Lower leg skin (tissue), 4 donors: ENCODE data around the gene TCAP. TPM values are rescaled to one million over a fixed set of nuclear protein-coding genes. Genes with fewer than 3 reads are reported as not detected.
A peak's percentile ranks its signal among the peaks of the same experiment; 100 is the strongest.

ENCODE experiments used
- DNase-seq, 2 donors: peaks; one replicate each; pipeline ENCODE4 v3.0.0-alpha.2; 2019; ENCODE audit warnings: low spot score in 2 of 2
- H3K4me3 ChIP-seq: fragments of 200-600 bp; sonication (generic); 2 replicates; pipeline ENCODE4 v1.5.1; 2017; ENCODE audit warnings: mild to moderate bottlenecking, low read depth; ENCODE audit not compliant: poor library complexity, severe bottlenecking
- CTCF ChIP-seq, 3 donors: fragments of 450-650 bp; IDR thresholded peaks; one replicate each; pipeline ENCODE4 v1.5.1; 2016; ENCODE audit warnings: antibody characterized with exemption in 3 of 3, mild to moderate bottlenecking in 3 of 3, moderate library complexity in 2 of 3
- POLR2A ChIP-seq, 2 donors: fragments of 450-650 bp; IDR thresholded peaks; one replicate each; pipeline ENCODE4 v1.6.1; 2016 to 2017; ENCODE audit warnings: antibody characterized with exemption in 2 of 2, mild to moderate bottlenecking in 1 of 2, moderate library complexity in 1 of 2
- WGBS, 2 donors: methylation state at CpG; one replicate each; pipeline ENCODE4 v1.1.5; 2018; 5-methylcytosine and 5-hydroxymethylcytosine counted together
- intact Hi-C: fragments of 100-400 bp; cut with DNase I; formaldehyde crosslinking; loops from one replicate; pipeline ENCODE4 v1.15.0; 2023; ENCODE audit warnings: low total_unique reads
- total RNA-seq, 4 donors: library from RNA; depleted of rRNA; stranded (reverse); fragments of >200 nt; gene quantifications; one replicate each; pipeline ENCODE4 v1.1.0, GENCODE V29; 2016

The TCAP gene
- total RNA-seq, 4 donors from 2014 or later = 0.44 to 3.8 (median 0.62) TPM; not detected in 1

GRCh38 chr17:39670746-39671145, 5.6 kb downstream of the TCAP start:
- no peak for TF ChIP-seq CTCF (IDR thresholded peaks at IDR 0.05)
- TF ChIP-seq POLR2A (IDR thresholded peaks at IDR 0.05) = no peak
- DNase-seq = no peak
- WGBS, 2 donors = 41 to 54% methylated on average over 4 of the region's 4 CpGs
- intact Hi-C loops = no loop called here
- H3K4me3 ChIP-seq = no peak overlapping the region

- no peak overlapping the region for H3K4me3 ChIP-seq
- TF ChIP-seq POLR2A (IDR thresholded peaks at IDR 0.05) (no peak), CTCF (IDR thresholded peaks at IDR 0.05) (peak in 1 of 3 donors; percentile 48)
- intact Hi-C loops = no loop called here
- 35 to 42% methylated on average over 19 of the region's 19 CpGs for WGBS, 2 donors
- no peak for DNase-seq
These were observed 6.7 kb downstream of the TCAP start for GRCh38 chr17:39671651-39672521.

- DNase-seq = no peak
- TF ChIP-seq CTCF (IDR thresholded peaks at IDR 0.05) = no peak
- no peak for TF ChIP-seq POLR2A (IDR thresholded peaks at IDR 0.05)
- 82 to 83% methylated on average over 15 of the region's 15 CpGs for WGBS, 2 donors
- intact Hi-C loops = no loop called here
- H3K4me3 ChIP-seq = no peak overlapping the region
These were observed 7.6 kb downstream of the TCAP start for GRCh38 chr17:39672522-39673334.

- WGBS, 2 donors = 79 to 84% methylated on average over 13 of the region's 13 CpGs
- intact Hi-C loops = no loop called here
- DNase-seq = no peak
- no peak overlapping the region for H3K4me3 ChIP-seq
- TF ChIP-seq POLR2A (IDR thresholded peaks at IDR 0.05) (no peak), CTCF (IDR thresholded peaks at IDR 0.05) (no peak)
These were observed 8.4 kb downstream of the TCAP start for GRCh38 chr17:39673335-39674081.

GRCh38 chr17:39674179-39674578, 9.0 kb downstream of the TCAP start:
- TF ChIP-seq POLR2A (IDR thresholded peaks at IDR 0.05) (no peak), CTCF (IDR thresholded peaks at IDR 0.05) (no peak)
- intact Hi-C loops = no loop called here
- H3K4me3 ChIP-seq = no peak overlapping the region
- 78 to 84% methylated on average over 5 of the region's 5 CpGs for WGBS, 2 donors
- no peak for DNase-seq
